DMS53 treated with DMSO at 0.1 percent for 48 hours (cell line): Measurements from ENCODE around the gene SIRT4.
"Not testable (repeated sequence)": the region's sequence is repeated elsewhere in the genome, so short reads cannot be mapped to it uniquely, and the experiment has no call there.

Source experiments
- DNase-seq: peaks from one replicate; lab custom pipeline; 2025; ENCODE audit not compliant: unreplicated experiment; lab: John Stamatoyannopoulos, UW

SIRT4 gene

GRCh38 chr12:120301962-120302815 is at the start of gene SIRT4:
TSS of gene SIRT4 (plus strand) at chr12:120302321. CDS start at chr12:120303562, 1,241 bp downstream.
- DNase-seq = peak; percentile 97

GRCh38 chr12:120253313-120253712 is 48.8 kb upstream of the SIRT4 start:
- DNase-seq = not testable (repeated sequence)

- DNase-seq = no peak
These were observed 47.3 kb upstream of the SIRT4 start for GRCh38 chr12:120254809-120255208.

- no peak for DNase-seq
These were observed 44.9 kb upstream of the SIRT4 start for GRCh38 chr12:120257041-120257821.

- DNase-seq = no peak
These were observed 43.7 kb upstream of the SIRT4 start for GRCh38 chr12:120258323-120258896.

GRCh38 chr12:120259418-120260202 is 42.5 kb upstream of the SIRT4 start:
- no peak for DNase-seq

GRCh38 chr12:120260607-120261006 is 41.5 kb upstream of the SIRT4 start:
- DNase-seq = no peak

GRCh38 chr12:120261951-120262851 is 39.9 kb upstream of the SIRT4 start:
- no peak for DNase-seq

GRCh38 chr12:120262852-120263747 is 39.0 kb upstream of the SIRT4 start:
- no peak for DNase-seq

GRCh38 chr12:120263748-120264085 is 38.4 kb upstream of the SIRT4 start:
- no peak for DNase-seq

- DNase-seq = no peak
These were observed 37.8 kb upstream of the SIRT4 start for GRCh38 chr12:120264086-120264903.

GRCh38 chr12:120264904-120265472 is 37.1 kb upstream of the SIRT4 start:
- DNase-seq = no peak

GRCh38 chr12:120265473-120266179 is 36.5 kb upstream of the SIRT4 start, which contains the start of gene PXN:
TSS of gene PXN (minus strand) at chr12:120265730. CDS start at chr12:120265629, 101 bp downstream.
- peak; percentile 68 for DNase-seq

GRCh38 chr12:120266180-120266870 is 35.8 kb upstream of the SIRT4 start:
- no peak for DNase-seq

GRCh38 chr12:120267736-120268135 is 34.4 kb upstream of the SIRT4 start:
- no peak for DNase-seq

- DNase-seq = no peak
These were observed 25.4 kb upstream of the SIRT4 start for GRCh38 chr12:120276734-120277133.
